ENCODE data around the gene INO80.
A peak's percentile ranks its signal among the peaks of the same experiment; 100 is the strongest.

Gene INO80

GRCh38 chr15:41004490-41004889 is 111.6 kb downstream of the INO80 start:
- Histone ChIP-seq H3K4me3 (ENCODE audit: low read depth, low read length) (no peak overlapping the region), H3K27me3 (ENCODE audit: insufficient read depth, low read length) (no peaks in the 10 kb centered on the region), H3K27ac (ENCODE audit: low read depth, low read length) (no peak overlapping the region), H3K4me1 (ENCODE audit: control insufficient read depth, insufficient read depth, low read length, unreplicated experiment) (peaks cover 6% of the 10 kb centered on the region), H3K36me3 (ENCODE audit: insufficient read depth, low read length) (peaks cover 15% of the 10 kb centered on the region), H3K79me2 (ENCODE audit: control insufficient read depth, insufficient read depth, low read length, unreplicated experiment) (no peaks in the 10 kb centered on the region), H2AFZ (ENCODE audit: low read length, unreplicated experiment) (no peak overlapping the region)

- no peaks in the 10 kb centered on the region for H3K27me3 ChIP-seq (ENCODE audit: insufficient read depth, low read length)
- peaks cover 19% of the 10 kb centered on the region for H3K4me1 ChIP-seq (ENCODE audit: control insufficient read depth, insufficient read depth, low read length, unreplicated experiment)
- no peaks in the 10 kb centered on the region for H3K79me2 ChIP-seq (ENCODE audit: control insufficient read depth, insufficient read depth, low read length, unreplicated experiment)
- no peak overlapping the region for H3K27ac ChIP-seq (ENCODE audit: low read depth, low read length)
- no peak overlapping the region for H3K4me3 ChIP-seq (ENCODE audit: low read depth, low read length)
- H2AFZ ChIP-seq (ENCODE audit: low read length, unreplicated experiment), result no peak overlapping the region
- peaks cover 20% of the 10 kb centered on the region for H3K36me3 ChIP-seq (ENCODE audit: insufficient read depth, low read length)
Observed at GRCh38 chr15:41001524-41002214, 114.4 kb downstream of the INO80 start.

- Histone ChIP-seq H2AFZ (ENCODE audit: low read length, unreplicated experiment) (no peak overlapping the region), H3K27ac (ENCODE audit: low read depth, low read length) (peak overlapping the region; percentile 57), H3K27me3 (ENCODE audit: insufficient read depth, low read length) (no peaks in the 10 kb centered on the region), H3K4me3 (ENCODE audit: low read depth, low read length) (no peak overlapping the region), H3K4me1 (ENCODE audit: control insufficient read depth, insufficient read depth, low read length, unreplicated experiment) (peaks cover 19% of the 10 kb centered on the region), H3K36me3 (ENCODE audit: insufficient read depth, low read length) (peaks cover 20% of the 10 kb centered on the region), H3K79me2 (ENCODE audit: control insufficient read depth, insufficient read depth, low read length, unreplicated experiment) (no peaks in the 10 kb centered on the region)
Observed at GRCh38 chr15:40999190-40999589, 116.9 kb downstream of the INO80 start.

- H3K27ac ChIP-seq (ENCODE audit: low read depth, low read length), result no peak overlapping the region
- no peak overlapping the region for H2AFZ ChIP-seq (ENCODE audit: low read length, unreplicated experiment)
- H3K4me3 ChIP-seq (ENCODE audit: low read depth, low read length), result no peak overlapping the region
- H3K36me3 ChIP-seq (ENCODE audit: insufficient read depth, low read length), result peaks cover 8% of the 10 kb centered on the region; the same call in 1 of the 2 replicates
- H3K79me2 ChIP-seq (ENCODE audit: control insufficient read depth, insufficient read depth, low read length, unreplicated experiment), result no peaks in the 10 kb centered on the region
- peaks cover 19% of the 10 kb centered on the region for H3K4me1 ChIP-seq (ENCODE audit: control insufficient read depth, insufficient read depth, low read length, unreplicated experiment)
- H3K27me3 ChIP-seq (ENCODE audit: insufficient read depth, low read length), result no peaks in the 10 kb centered on the region
Observed at GRCh38 chr15:40995656-40996055, 120.4 kb downstream of the INO80 start.

- H3K27me3 ChIP-seq (ENCODE audit: insufficient read depth, low read length), result no peaks in the 10 kb centered on the region
- H3K36me3 ChIP-seq (ENCODE audit: insufficient read depth, low read length), result peaks cover 8% of the 10 kb centered on the region; the same call in 1 of the 2 replicates
- no peak overlapping the region for H2AFZ ChIP-seq (ENCODE audit: low read length, unreplicated experiment)
- no peaks in the 10 kb centered on the region for H3K79me2 ChIP-seq (ENCODE audit: control insufficient read depth, insufficient read depth, low read length, unreplicated experiment)
- H3K4me1 ChIP-seq (ENCODE audit: control insufficient read depth, insufficient read depth, low read length, unreplicated experiment), result no peaks in the 10 kb centered on the region
- no peak overlapping the region for H3K27ac ChIP-seq (ENCODE audit: low read depth, low read length)
- H3K4me3 ChIP-seq (ENCODE audit: low read depth, low read length), result no peak overlapping the region
Observed at GRCh38 chr15:40992825-40993224, 123.3 kb downstream of the INO80 start.

- Histone ChIP-seq H2AFZ (ENCODE audit: low read length, unreplicated experiment) (no peak overlapping the region), H3K79me2 (ENCODE audit: control insufficient read depth, insufficient read depth, low read length, unreplicated experiment) (no peaks in the 10 kb centered on the region), H3K4me1 (ENCODE audit: control insufficient read depth, insufficient read depth, low read length, unreplicated experiment) (no peaks in the 10 kb centered on the region), H3K27me3 (ENCODE audit: insufficient read depth, low read length) (no peaks in the 10 kb centered on the region), H3K27ac (ENCODE audit: low read depth, low read length) (no peak overlapping the region), H3K36me3 (ENCODE audit: insufficient read depth, low read length) (peaks cover 11% of the 10 kb centered on the region; the same call in 1 of the 2 replicates), H3K4me3 (ENCODE audit: low read depth, low read length) (no peak overlapping the region)
Observed at GRCh38 chr15:40992241-40992741, 123.8 kb downstream of the INO80 start.

- Histone ChIP-seq H3K27me3 (ENCODE audit: insufficient read depth, low read length) (no peaks in the 10 kb centered on the region), H3K4me1 (ENCODE audit: control insufficient read depth, insufficient read depth, low read length, unreplicated experiment) (no peaks in the 10 kb centered on the region), H3K36me3 (ENCODE audit: insufficient read depth, low read length) (peaks cover 14% of the 10 kb centered on the region), H3K4me3 (ENCODE audit: low read depth, low read length) (no peak overlapping the region), H3K27ac (ENCODE audit: low read depth, low read length) (no peak overlapping the region), H3K79me2 (ENCODE audit: control insufficient read depth, insufficient read depth, low read length, unreplicated experiment) (no peaks in the 10 kb centered on the region), H2AFZ (ENCODE audit: low read length, unreplicated experiment) (no peak overlapping the region)
Observed at GRCh38 chr15:40991355-40991754, 124.7 kb downstream of the INO80 start.

GRCh38 chr15:40990789-40991188 is 125.3 kb downstream of the INO80 start:
- Histone ChIP-seq H3K4me1 (ENCODE audit: control insufficient read depth, insufficient read depth, low read length, unreplicated experiment) (no peaks in the 10 kb centered on the region), H3K79me2 (ENCODE audit: control insufficient read depth, insufficient read depth, low read length, unreplicated experiment) (no peaks in the 10 kb centered on the region), H3K4me3 (ENCODE audit: low read depth, low read length) (no peak overlapping the region), H3K27me3 (ENCODE audit: insufficient read depth, low read length) (no peaks in the 10 kb centered on the region), H3K27ac (ENCODE audit: low read depth, low read length) (no peak overlapping the region), H3K36me3 (ENCODE audit: insufficient read depth, low read length) (peaks cover 14% of the 10 kb centered on the region), H2AFZ (ENCODE audit: low read length, unreplicated experiment) (no peak overlapping the region)

- Histone ChIP-seq H3K27me3 (ENCODE audit: insufficient read depth, low read length) (no peaks in the 10 kb centered on the region), H3K36me3 (ENCODE audit: insufficient read depth, low read length) (peaks cover 15% of the 10 kb centered on the region), H3K4me3 (ENCODE audit: low read depth, low read length) (no peak overlapping the region), H3K27ac (ENCODE audit: low read depth, low read length) (no peak overlapping the region), H2AFZ (ENCODE audit: low read length, unreplicated experiment) (no peak overlapping the region), H3K4me1 (ENCODE audit: control insufficient read depth, insufficient read depth, low read length, unreplicated experiment) (peaks cover 5% of the 10 kb centered on the region), H3K79me2 (ENCODE audit: control insufficient read depth, insufficient read depth, low read length, unreplicated experiment) (no peaks in the 10 kb centered on the region)
Observed at GRCh38 chr15:40990080-40990479, 126.0 kb downstream of the INO80 start.

GRCh38 chr15:40988156-40988555 is 127.9 kb downstream of the INO80 start:
- peaks cover 26% of the 10 kb centered on the region for H3K36me3 ChIP-seq (ENCODE audit: insufficient read depth, low read length)
- no peak overlapping the region for H3K4me3 ChIP-seq (ENCODE audit: low read depth, low read length)
- no peak overlapping the region for H3K27ac ChIP-seq (ENCODE audit: low read depth, low read length)
- H2AFZ ChIP-seq (ENCODE audit: low read length, unreplicated experiment), result no peak overlapping the region
- H3K4me1 ChIP-seq (ENCODE audit: control insufficient read depth, insufficient read depth, low read length, unreplicated experiment), result peaks cover 16% of the 10 kb centered on the region
- no peaks in the 10 kb centered on the region for H3K79me2 ChIP-seq (ENCODE audit: control insufficient read depth, insufficient read depth, low read length, unreplicated experiment)
- no peaks in the 10 kb centered on the region for H3K27me3 ChIP-seq (ENCODE audit: insufficient read depth, low read length)

GRCh38 chr15:40986820-40987219 is 129.3 kb downstream of the INO80 start:
- Histone ChIP-seq H3K79me2 (ENCODE audit: control insufficient read depth, insufficient read depth, low read length, unreplicated experiment) (no peaks in the 10 kb centered on the region), H3K27me3 (ENCODE audit: insufficient read depth, low read length) (no peaks in the 10 kb centered on the region), H3K27ac (ENCODE audit: low read depth, low read length) (no peak overlapping the region), H3K4me1 (ENCODE audit: control insufficient read depth, insufficient read depth, low read length, unreplicated experiment) (peaks cover 26% of the 10 kb centered on the region), H2AFZ (ENCODE audit: low read length, unreplicated experiment) (no peak overlapping the region), H3K36me3 (ENCODE audit: insufficient read depth, low read length) (peaks cover 27% of the 10 kb centered on the region), H3K4me3 (ENCODE audit: low read depth, low read length) (no peak overlapping the region)
